GM21576 (cell line): ENCODE measurements around the gene B3GAT1.
"Not testable (repeated sequence)": the region's sequence is repeated elsewhere in the genome, so short reads cannot be mapped to it uniquely, and the experiment has no call there.

ENCODE experiments used
- ATAC-seq: cut with Tn5 transposase; IDR thresholded peaks from one replicate; pipeline ENCODE4 v1.9.1; 2021; ENCODE audit warnings: mild to moderate bottlenecking, moderate library complexity; ENCODE audit not compliant: unreplicated experiment

Gene B3GAT1, protein sequence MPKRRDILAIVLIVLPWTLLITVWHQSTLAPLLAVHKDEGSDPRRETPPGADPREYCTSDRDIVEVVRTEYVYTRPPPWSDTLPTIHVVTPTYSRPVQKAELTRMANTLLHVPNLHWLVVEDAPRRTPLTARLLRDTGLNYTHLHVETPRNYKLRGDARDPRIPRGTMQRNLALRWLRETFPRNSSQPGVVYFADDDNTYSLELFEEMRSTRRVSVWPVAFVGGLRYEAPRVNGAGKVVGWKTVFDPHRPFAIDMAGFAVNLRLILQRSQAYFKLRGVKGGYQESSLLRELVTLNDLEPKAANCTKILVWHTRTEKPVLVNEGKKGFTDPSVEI

GRCh38 chr11:134412203-134413042 is at the start of gene B3GAT1:
B3GAT1 (minus strand) TSS chr11:134412242; CDS start chr11:134387659, 24,583 bp downstream.
- ATAC-seq = no peak

- ATAC-seq = no peak
These were observed 49.6 kb upstream of the B3GAT1 start for GRCh38 chr11:134461621-134462020.

DNA sequence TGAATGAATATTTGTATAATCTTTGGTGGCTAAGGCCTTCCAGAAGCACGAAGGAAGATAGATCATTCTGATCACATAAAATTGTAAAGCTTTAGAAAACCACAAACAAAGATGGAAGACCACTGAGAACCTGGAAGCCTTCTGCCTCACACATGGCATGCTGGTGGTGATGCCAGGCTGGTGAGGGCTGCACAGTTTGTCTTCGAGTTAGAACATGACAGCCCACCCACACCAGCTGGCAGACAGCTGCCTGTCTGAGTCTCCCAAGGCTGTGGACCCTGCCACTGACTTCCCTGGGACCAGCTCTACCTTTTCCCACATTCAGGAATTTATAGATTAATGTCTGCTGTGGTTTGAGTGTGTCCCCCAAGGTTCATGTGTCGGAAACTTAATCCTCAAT is 48.8 kb upstream of the B3GAT1 start:
- no peak for ATAC-seq

- no peak for ATAC-seq
These were observed 48.1 kb upstream of the B3GAT1 start for GRCh38 chr11:134460062-134460561.

DNA sequence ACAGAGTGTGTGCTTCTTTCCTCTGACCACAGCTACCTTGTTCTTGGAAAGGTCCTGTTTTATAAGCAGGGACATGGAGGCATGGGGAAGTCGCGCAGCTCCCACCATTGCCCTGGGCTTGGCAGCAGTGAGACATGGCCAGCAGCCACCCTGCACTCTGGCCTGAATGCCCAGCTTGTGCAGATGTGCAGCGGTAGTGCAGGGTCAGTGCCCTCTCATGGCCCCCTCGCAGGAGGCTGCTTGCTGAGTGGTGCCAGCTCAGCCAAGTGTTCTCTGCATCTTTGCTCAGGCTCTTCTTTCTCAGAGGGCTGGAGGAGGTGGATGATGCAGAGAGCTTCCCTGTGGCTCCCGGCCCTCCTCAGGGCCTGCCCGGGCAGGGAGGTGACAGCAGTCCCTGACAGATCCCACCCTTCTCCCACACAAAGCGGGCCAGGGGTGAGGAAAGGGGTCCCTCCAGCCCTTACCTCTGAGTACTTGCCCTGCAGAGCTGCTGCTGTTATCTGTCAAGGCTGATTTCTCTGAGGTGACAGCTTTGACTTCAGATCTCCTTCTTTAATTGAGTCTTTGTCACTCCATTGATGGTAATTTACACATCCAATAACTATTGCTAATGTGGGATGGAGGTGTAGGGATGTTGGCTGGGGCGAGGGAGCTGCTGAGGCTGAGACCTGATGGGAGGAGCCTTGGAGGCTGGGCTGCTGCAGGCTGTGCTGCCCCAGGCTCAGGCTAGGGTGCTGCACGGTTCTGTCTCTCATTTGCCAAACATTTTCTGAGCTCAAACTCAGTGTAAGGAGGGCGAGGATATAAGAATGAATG is 47.4 kb upstream of the B3GAT1 start:
- no peak for ATAC-seq

DNA sequence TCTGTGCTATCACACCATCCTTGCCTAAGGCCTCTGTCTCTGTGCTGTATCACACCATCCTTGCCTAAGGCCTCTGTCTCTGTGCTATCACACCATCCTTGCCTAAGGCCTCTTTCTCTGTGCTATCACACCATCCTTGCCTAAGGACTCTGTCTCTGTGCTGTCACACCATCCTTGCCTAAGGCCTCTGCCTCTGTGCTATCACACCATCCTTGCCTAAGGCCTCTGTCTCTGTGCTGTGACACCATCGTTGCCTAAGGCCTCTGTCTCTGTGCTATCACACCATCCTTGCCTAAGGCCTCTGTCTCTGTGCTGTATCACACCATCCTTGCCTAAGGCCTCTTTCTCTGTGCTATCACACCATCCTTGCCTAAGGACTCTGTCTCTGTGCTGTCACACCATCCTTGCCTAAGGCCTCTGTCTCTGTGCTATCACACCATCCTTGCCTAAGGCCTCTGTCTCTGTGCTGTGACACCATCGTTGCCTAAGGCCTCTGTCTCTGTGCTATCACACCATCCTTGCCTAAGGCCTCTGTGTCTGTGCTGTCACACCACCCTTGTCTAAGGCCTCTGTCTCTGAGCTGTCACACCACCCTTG is 45.5 kb upstream of the B3GAT1 start:
- not testable (repeated sequence) for ATAC-seq

DNA sequence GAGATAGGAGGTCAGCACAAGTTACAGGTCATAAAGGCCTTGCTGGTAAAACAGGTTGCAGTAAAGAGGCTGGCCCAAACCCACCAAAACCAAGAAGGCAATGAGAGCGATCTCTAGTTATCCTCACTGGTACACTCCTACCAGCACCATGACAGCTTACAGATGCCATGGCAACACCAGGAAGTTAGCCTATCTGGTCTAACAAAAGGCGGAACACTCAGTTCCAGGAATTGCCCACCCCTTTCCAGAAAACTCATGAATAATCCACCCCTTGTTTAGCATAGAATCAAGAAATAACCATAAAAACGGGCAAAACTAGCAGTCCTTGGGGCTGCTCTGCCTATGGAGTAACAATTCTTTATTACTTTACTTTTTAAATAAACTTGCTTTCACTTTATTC is 43.5 kb upstream of the B3GAT1 start:
- ATAC-seq = no peak

- ATAC-seq = no peak
These were observed 42.2 kb upstream of the B3GAT1 start for GRCh38 chr11:134454146-134454690.

GRCh38 chr11:134453441-134453840 is 41.4 kb upstream of the B3GAT1 start:
- ATAC-seq = no peak

DNA sequence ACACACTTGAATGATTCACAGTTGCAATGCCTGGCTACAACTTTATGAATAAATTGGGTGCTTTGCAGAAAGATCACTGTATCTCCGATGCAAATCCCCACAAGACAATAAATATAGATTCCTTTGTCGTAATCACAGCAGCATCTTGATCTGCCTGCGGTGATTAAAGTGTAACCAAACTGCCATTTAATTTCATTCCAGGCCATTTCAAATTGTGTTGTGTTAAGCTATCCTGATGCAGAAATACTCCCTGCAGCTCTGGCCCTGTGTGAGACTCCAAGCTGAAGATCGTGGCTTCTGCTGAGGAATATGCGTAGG is 40.8 kb upstream of the B3GAT1 start:
- ATAC-seq = no peak

- ATAC-seq = no peak
These were observed 40.2 kb upstream of the B3GAT1 start for GRCh38 chr11:134452026-134452837.

DNA sequence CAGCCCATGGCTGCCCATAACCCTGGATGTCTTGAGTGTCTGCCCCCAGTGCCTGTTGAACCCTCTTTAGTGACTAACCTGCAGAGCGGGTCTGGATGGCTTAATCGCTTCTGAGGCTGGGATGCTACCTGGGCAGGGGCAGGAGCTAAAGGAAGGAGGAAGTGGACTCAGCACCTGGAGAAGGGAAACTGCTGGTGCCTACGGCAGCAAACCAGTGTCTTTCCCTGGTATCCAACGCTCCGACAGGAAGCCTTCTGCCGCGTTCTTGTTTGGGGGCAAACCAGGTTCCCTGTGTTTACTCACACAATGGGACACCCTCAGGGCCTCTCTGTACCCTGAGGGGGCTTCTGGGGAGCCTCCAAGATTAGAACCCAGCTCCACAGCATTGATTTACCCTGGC is 38.1 kb upstream of the B3GAT1 start:
- no peak for ATAC-seq

DNA sequence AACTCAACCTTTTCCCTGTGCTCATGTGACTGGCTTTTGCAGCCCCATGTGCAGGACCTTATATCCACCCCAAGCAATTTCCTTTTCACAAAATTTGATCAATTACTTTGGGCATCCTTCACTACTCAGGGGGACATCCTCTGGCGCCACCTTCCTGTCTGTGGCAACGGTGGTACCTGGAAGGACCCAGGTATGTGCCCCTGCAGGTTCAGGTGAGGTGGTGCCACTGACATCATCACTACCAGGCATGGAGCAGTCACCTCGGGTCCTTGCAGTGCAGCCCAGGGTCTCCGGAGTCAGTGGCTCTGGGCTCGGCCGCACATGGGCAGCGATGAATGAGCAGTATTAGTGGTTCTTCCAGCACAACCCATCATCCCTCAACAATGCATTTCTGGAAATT is 37.7 kb upstream of the B3GAT1 start:
- ATAC-seq = no peak

DNA sequence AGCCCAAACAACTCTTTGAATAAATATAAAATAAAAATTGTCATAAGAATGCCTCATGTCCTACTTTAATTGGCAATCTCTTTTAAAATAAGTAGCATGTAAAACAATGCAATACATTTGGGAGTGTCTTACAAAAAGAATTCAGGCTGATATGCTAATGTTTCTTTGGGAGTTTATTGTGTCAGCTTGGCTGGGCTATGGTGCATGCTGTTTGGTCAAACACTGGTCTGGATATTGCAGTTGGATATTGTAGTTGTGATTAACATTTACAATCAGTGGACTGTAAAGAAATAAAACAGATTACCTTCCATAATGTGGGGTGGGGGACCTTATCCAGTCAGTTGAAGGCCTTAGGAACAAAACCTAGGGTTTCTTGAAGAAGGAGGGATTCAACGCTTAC is 37.0 kb upstream of the B3GAT1 start:
- ATAC-seq = no peak

- no peak for ATAC-seq
These were observed 35.7 kb upstream of the B3GAT1 start for GRCh38 chr11:134447696-134448095.

DNA sequence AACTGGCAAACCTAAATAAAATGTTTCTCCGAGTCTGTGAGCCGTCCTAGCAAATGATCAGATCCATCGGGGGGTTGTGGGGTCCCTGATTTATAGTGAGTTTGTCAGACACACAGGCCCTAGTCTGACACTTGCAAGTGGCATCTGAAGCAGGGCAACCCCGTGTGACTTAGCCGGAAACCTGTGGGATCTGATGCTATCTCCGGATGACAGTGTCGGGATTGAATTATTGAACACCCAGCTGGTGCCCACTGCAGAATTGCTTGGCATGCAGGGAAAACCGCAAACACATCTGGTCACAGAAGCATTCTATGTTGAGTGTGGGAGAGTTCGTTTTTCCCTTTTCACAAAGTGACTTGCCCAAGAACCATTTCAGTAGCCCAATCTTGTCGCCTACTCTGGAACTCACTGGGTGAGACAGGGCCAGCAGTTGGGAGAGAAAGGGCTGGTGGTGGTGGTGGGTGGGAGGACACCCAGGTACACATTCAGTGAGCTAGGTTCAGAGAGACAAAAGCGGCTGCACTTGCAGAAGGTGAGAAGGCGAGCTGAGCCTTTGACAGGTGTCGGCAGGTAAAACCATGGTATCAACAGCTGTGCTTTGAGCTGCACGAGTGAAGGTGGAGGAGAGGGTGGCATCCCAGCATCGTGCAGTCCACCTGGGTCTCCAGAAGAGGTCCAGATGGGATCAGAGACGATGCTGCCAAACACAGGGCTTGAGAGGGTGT is 33.7 kb upstream of the B3GAT1 start:
- no peak for ATAC-seq

DNA sequence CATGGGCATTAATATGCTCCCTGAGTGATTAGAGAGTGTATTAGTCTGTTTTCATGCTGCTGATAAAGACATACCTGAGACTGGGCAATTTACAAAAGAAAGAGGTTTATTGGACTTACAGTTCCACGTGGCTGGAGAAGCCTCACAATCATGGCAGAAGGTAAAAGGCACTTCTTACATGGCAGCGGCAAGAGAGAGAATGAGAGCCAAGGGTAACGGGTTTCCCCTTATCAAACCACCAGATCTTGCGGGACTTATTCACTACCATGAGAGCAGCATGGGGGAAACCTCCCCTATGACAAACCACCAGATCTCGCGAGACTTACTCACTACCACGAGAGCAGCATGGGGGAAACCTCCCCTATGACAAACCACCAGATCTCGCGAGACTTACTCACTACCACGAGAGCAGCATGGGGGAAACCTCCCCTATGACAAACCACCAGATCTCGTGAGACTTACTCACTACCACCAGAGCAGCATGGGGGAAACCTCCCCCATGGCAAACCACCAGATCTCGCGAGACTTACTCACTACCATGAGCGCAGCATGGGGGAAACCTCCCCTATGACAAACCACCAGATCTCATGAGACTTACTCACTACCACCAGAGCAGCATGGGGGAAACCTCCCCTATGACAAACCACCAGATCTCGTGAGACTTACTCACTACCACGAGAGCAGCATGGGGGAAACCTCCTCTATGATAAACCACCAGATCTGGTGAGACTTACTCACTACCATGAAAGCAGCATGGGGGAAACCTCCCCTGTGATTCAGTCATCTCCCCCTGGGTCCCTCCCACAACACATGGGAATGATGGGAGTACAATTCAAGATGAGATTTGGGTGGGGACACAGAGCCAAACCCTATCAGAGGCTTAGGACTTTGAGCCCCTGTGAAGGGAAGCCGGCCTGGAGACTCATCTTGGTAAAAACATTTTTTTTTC is 32.4 kb upstream of the B3GAT1 start:
- not testable (repeated sequence) for ATAC-seq

DNA sequence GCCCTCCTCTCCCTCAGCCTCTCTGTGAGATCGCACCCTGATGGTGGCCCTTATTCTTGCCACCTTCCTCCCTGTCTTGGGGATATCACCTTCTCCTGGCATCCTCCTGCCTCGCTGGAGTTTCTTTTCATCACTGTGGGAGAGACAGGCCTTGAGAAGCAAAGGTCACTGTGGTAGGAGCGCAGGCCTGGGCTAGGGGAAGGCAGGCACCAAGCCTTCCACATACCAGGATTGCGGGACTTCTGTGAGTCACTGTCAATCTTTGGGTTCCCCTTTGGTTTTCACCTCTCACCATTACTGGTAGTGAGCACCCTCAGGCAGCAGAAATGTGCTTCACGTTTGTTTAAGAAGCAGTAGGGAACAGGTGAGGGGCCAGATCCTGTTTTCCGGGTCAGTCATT is 31.2 kb upstream of the B3GAT1 start:
- ATAC-seq = no peak
